CD4-positive, alpha-beta T cell treated with Interferon alpha-2 for 1 hour (primary cell): ENCODE data around the gene HBG1.

Experiments used
- DNase-seq, 2 donors: peaks; one replicate each; pipeline ENCODE4 v3.0.0-alpha.2; 2020 to 2022

The HBG1 gene

DNA sequence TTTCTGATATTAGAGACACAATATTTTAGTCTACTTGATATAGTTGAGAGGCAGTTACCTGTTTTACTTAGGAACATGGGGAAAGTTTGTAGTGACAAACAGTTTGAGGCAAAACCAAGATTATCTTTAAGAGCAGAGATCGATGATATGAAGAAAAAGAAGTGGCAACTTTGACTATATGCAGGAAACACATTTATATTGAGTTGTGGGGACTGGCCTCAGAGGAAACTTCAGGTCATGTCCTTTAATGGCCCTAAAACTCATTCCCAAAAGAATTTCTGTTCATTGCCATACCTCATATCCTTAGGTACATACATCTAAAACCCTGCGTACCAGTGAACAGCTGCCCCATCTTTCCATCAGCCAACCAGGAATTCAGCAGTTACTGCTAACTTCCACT lies 4.5 kb downstream of the HBG1 start:
- no peak for DNase-seq

DNA sequence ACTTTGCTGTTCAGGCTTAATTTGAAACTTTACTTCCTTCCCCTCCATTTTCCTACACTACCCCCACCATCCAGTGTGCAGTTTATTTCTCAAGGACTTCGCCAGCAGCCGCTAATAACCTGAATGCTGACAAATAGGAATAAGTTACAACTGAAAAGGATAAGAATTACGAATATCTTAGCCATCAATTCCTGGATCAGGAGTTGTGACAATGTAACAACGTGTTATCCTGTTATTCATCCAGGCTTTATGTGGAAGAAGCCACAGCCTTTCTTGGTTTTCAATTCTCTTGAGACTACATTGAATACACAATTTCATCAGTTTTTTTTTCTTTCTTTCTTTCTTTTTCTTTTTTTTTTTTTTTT lies 5.9 kb downstream of the HBG1 start:
- DNase-seq: no peak

DNA sequence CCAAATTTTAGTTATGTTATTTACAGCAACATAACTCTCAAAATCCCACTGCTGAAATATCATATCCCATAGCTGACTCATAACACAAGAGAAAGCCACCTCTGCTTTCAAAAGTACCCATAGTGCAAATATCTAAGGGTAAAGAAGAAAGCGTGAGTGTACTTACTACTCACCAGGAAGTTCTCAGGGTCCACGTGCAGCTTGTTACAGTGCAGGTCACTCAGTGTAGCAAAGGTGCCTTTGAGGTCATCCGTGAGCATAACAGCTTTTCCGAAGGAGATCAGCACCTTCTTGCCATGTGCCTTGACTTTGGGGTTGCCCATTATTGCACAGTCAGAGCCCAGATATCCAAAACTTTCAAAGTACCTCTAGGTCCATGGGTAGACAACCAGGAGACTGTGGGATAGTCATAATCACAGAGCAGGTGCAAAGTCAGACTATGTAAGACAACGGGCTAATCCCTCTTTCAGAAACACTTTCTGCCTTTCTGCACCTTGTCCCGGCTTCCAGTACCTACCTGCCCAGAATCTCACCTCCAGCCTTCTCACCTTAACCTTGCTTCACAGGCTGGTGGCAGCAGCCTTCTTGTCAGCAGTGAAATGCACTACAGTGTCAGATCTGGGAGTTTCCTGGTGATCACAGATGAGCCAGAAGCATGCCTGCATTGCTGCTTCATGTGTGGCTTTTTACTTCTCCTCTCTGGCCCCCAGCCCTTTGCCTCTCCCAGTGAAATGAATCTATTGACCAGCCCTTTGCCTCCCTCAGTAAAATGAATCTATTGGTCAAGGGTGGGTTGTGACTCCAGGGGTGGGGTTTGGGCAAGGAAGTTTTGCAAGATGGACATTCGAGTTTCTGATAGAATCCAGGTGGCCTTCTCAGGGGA lies 6.5 kb downstream of the HBG1 start:
- no peak for DNase-seq

DNA sequence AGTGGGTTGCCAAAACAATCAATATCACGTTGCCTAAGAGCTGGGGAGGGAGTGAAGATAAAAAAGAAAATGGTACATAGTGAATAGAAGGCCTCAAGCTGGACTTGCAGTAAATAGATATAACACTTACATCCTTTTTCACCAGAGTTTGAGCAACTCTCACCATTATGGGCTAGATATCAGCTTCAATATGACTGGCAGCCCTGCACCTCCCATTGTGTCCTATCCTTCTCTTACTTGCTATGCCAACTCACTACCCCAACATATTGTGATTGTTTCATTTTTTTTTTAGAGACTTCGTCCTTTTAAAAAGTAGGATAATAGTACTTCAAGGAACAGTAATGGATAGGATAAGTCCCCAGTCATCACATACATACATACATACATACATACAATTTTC lies 7.4 kb downstream of the HBG1 start:
- no peak for DNase-seq

DNA sequence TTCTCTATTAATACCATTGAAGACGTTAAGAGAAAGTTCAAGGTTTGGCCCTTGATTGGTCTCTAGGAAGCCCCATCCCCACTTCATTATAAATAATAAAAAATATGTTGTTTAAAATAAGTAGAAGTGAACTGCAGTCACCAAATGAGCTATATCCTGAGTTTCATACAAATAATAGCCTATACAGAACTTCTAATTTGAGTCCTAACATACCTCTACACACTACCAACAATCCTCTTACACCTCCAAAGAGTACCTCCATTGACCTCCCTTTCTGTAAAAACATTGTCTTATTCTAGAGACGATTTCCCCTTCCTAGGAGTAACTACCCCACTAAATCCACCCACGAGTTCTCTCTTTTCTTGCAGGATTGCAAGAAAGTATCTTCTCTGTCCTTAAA lies 8.2 kb downstream of the HBG1 start:
- DNase-seq: no peak

DNA sequence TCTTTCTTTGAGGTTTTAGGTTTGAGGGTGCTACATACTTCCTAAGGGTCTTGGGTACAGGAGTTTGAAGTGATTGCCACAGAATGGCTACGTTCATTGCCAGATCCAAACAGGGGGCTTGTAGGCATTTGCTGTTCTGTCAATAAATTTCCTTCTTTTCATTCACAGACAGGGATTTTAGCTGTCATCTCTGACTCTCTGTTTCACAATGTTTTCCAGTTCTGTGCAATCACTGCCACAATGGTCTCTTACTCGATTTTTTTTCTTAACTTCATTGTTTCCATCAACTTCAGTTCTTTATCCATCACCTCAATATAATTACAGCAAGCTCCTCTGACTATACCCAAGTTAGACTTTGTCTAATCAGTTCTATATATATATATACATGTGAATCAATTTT lies 9.2 kb downstream of the HBG1 start:
- no peak for DNase-seq

DNA sequence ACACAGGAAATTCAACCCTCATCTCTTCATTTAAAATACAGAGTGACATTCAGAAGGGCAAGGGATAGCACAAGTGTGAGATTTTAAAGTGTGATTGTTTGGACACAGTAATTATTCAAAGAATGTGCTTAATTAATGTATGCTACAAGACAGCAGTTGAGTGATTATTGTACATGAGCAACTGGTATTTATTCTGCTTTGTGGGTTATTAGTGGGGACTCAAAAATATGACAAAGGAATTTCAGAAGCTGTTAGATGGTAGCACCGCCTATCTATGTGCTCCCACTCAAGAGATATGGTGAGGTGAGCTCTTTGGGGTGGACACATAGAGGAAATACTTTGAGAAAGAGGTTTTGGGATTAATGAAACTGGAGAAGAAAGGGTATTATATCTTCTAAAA lies 9.6 kb downstream of the HBG1 start:
- DNase-seq: no peak

DNA sequence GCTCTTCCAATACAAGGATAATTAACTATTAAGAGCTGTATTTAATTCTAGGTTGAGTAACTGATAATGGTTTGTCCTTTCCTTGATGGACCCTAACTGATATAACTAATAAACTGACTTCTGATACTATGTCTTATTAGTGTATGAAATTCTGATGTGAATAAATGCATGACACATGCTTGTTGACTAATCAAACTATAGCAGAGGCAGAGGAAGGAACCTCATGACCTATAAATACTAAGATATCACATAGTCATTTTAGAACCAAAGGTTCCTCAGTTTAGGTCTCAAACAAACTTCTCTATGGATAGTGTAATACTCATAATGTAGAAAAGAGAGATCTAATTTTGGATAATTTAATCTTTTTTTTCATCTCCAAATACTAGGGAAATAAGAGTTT lies 10.6 kb downstream of the HBG1 start:
- no peak for DNase-seq

DNA sequence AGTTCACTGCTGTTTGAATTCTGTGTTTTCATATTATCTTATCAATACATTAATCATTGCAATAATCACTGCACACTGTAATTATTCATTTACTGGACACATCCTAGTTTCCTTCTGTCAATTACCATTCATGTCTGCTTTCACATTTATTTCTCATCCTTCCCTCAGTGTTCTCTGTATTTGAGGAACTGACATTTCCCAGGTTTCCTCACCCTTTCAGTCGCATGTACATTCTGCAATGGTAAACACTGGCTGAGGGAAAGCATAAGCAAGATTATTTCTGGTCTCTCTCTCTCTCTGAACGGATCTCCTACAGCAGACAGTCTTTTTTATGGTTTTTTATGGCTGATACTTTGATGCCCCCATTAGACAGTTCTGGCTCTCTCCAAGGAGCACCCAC lies 11.2 kb downstream of the HBG1 start:
- DNase-seq: no peak

DNA sequence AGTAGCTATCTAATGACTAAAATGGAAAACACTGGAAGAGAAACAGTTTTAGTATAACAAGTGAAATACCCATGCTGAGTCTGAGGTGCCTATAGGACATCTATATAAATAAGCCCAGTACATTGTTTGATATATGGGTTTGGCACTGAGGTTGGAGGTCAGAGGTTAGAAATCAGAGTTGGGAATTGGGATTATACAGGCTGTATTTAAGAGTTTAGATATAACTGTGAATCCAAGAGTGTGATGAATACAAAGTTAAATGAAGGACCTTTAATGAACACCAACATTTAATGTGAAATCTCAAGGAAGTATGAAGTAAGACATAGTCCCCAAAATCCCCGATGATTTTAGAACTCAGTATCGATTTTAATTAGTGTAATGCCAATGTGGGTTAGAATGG lies 12.2 kb downstream of the HBG1 start:
- DNase-seq: no peak

DNA sequence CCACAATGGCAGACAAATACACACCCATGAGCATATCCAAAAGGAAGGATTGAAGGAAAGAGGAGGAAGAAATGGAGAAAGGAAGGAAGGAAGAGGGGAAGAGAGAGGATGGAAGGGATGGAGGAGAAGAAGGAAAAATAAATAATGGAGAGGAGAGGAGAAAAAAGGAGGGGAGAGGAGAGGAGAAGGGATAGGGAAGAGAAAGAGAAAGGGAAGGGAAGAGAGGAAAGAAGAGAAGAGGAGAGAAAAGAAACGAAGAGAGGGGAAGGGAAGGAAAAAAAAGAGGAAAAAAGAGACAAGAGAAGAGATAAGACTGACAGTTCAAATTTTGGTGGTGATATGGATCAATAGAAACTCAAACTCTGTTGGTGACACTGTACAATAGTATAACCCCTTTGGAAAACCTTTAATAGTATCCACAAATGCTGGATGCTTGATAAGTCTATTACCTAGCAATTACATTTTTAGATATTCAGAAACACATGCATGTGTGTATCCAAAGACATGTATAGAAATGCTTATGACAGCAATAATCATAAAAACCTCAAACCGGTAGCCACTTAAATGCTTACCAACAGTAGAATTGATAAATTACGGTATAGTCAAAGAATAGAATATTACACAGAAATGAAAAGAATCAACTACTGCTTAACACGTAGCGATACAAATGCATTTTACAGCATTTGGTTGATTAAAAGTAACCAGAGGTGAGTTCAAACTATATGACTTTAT lies 14.1 kb downstream of the HBG1 start:
- no peak for DNase-seq

DNA sequence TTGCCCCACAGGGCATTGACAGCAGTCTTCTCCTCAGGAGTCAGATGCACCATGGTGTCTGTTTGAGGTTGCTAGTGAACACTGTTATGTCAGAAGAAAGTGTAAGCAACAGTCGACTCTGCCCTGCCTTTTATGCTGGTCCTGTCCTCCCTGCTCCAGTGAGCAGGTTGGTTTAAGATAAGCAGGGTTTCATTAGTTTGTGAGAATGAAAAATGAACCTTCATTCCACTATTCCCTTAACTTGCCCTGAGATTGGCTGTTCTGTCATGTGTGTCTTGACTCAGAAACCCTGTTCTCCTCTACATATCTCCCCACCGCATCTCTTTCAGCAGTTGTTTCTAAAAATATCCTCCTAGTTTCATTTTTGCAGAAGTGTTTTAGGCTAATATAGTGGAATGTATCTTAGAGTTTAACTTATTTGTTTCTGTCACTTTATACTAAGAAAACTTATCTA lies 15.2 kb downstream of the HBG1 start, which contains the start of gene HBD:
Gene HBD (minus strand): TSS at position 103 of the 454 bp plus-strand sequence. CDS start 50 bp downstream, at position 53.
- no peak for DNase-seq

DNA sequence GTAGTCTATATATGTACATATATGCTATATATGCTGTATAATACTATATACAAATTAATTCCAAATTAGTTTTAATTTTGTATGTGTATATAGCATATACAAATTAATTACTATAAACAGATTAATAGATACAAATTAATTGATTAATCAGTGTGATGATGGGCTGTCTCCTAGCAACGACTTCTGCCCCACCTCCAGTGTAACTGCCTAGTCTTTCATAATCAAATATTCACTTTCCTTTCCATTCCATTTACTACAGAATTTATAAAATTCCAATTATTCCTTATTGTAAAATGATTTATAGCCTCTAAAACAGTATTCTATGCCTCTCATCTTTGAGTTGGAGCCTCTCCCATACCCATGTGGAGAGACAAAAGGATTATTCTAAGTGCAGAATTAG lies 16.4 kb downstream of the HBG1 start:
- no peak for DNase-seq

DNA sequence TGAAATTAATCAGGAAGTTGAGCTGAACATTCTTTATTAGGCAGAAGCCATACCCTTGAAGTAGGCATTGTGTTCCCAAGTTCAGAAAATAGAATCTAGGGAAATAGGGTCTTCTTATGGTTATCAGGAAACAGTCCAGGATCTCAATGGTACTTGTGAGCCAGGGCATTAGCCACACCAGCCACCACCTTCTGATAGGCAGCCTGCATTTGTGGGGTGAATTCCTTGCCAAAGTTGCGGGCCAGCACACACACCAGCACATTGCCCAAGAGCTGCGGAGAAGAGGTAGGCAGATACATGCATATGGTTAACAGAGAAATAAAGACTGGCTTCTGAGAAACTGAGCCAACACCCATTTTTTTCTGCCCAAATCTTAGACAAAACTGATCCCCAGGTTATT lies 16.8 kb downstream of the HBG1 start:
- DNase-seq: no peak

DNA sequence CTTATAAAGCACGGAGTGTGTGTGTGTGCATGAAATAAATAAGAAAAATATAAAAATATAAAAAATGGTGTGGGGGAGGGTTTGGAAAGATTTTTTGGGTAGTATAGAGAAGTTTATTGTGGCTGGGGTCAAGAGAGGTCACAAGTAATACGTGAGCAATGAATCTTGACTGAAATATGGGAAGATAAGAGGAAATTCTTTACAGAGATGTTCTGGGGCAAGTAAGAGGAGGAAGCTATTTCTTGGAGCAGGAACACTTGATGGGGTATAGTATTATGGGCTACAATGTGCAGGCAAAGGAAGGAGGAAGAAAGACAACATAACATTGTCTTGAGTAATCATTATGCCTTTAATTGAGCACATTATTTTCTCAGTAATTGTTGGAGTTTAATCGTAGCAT lies 17.5 kb downstream of the HBG1 start:
- DNase-seq: no peak

DNA sequence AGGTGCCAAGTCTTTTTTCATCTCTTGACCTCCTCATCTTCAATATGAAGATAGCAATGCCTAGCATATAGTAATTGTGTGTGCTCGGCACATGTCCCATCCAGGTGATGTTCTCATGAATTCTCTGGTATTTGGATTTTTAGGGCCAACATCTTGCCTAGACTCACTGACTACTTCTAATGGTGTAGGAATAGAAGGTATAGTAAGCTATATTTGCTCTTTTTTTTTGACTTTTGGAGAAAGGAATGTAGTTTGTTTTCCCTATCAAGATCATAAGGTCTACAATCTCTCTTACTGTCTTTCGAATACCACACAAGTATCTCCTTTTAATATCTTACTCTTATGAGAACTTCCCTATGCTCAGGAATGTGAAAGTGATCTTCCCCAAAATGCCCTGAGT lies 18.5 kb downstream of the HBG1 start:
- DNase-seq: no peak

DNA sequence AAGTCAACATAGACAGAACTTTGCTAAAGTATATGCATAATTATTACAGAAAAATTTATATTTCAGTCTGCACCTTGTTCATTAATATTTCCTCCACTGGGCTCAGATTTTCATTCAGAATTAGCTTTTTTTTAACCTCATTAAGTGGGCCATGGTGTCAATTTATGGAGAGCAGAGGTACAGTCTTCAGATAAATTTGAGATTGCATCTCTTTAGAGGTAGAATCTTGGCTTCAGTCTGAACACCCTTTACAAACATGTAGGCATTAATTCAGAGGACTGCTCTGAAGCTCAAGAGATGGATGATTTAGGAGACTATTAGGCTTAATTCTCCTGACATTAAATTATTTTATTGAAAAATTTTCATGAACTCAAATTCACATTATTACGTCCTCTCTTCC lies 19.4 kb downstream of the HBG1 start:
- no peak for DNase-seq

DNA sequence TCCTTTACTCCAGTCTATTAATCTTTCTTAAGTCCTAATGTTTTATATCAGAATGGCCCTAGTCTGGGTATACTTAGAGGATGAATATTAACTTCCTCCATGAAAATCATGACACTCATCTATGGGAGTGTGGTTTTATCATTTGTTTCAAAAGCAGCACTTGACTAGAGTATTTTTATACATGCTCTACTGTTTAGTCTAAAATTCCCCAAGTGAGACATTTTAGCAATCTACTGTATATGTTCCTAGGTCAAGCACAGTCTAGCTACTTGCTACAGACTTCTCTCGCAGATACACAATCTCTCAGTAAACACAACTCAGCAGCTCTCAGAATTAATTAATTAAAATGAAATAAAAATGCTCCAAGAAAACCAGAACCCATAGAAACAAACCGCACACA lies 19.9 kb downstream of the HBG1 start:
- no peak for DNase-seq

DNA sequence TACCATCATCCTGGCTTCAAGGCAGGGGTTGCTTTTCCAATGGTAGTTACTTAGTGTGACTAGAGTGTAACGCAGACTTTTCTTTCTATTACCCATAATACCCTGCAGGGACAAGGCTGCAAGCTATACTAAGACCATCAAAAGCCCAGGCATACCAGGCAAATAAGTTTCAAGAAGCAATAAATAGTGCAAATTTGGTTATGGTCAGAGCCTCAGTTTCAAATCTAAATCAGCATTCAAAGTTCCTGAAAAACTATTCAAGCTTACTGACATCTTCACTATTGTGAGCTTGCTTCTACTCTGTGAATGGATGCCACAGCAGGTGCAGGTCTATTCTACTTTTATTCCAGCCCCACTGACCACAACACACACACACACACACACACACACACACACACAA lies 20.3 kb downstream of the HBG1 start:
- DNase-seq: no peak

DNA sequence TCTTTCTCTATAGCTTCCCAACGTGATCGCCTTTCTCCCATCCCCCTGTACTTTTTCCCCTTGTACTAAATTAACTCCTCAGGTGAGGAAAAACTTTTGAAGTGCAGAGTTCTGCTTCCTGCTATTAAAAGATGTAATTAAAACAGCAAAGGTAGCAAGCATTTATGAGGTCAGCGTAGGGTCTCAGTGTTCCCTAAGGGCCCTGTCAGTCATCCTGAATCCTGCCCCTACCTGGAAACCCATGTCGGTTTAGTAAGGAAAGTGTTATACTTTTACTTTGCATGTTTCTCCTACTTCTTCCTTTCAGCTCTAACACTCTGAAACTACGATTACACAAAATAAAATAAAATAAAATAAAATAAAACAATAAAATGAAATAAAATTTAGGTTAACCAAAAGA lies 21.5 kb downstream of the HBG1 start:
- DNase-seq: no peak

DNA sequence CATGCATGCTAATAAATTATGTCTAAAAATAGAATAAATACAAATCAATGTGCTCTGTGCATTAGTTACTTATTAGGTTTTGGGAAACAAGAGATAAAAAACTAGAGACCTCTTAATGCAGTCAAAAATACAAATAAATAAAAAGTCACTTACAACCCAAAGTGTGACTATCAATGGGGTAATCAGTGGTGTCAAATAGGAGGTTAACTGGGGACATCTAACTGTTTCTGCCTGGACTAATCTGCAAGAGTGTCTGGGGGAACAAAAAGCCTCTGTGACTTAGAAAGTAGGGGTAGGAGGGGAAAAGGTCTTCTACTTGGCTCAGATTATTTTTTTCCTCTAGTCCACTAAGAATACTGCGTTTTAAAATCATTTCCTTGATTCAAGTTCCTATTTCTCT lies 22.0 kb downstream of the HBG1 start:
- no peak for DNase-seq

DNA sequence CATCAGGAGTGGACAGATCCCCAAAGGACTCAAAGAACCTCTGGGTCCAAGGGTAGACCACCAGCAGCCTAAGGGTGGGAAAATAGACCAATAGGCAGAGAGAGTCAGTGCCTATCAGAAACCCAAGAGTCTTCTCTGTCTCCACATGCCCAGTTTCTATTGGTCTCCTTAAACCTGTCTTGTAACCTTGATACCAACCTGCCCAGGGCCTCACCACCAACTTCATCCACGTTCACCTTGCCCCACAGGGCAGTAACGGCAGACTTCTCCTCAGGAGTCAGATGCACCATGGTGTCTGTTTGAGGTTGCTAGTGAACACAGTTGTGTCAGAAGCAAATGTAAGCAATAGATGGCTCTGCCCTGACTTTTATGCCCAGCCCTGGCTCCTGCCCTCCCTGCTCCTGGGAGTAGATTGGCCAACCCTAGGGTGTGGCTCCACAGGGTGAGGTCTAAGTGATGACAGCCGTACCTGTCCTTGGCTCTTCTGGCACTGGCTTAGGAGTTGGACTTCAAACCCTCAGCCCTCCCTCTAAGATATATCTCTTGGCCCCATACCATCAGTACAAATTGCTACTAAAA lies 22.8 kb downstream of the HBG1 start, which contains the start of gene HBB:
Gene HBB (minus strand): TSS at position 340 of the 579 bp plus-strand sequence. CDS start 50 bp downstream, at position 290.
- no peak for DNase-seq

DNA sequence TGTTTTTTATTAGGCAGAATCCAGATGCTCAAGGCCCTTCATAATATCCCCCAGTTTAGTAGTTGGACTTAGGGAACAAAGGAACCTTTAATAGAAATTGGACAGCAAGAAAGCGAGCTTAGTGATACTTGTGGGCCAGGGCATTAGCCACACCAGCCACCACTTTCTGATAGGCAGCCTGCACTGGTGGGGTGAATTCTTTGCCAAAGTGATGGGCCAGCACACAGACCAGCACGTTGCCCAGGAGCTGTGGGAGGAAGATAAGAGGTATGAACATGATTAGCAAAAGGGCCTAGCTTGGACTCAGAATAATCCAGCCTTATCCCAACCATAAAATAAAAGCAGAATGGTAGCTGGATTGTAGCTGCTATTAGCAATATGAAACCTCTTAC lies 24.2 kb downstream of the HBG1 start:
- DNase-seq: no peak
